Left lung (tissue), 10 donors: Measurements from ENCODE around the gene GAS2. TPM values are rescaled to one million over a fixed set of nuclear protein-coding genes. Genes with fewer than 3 reads are reported as not detected.

ENCODE experiments used
- ATAC-seq: fragments of 200-7000 bp; cut with Tn5 transposase; one replicate; pipeline ENCODE4 v1.9.1; 2020; ENCODE audit warnings: moderate library complexity
- DNase-seq, 4 donors: peaks; one replicate each; pipeline ENCODE4 v3.0.0-alpha.2; 2013 to 2020
- H3K27ac ChIP-seq, 2 donors: fragments of 200-600 bp; sonication (generic) in 1 of 2; one replicate each; pipeline versions ENCODE4 v1.5.0 to v1.8.0; 2020 to 2021
- H3K27me3 ChIP-seq, 2 donors: fragments of 200-600 bp; sonication (generic) in 1 of 2; one replicate each; pipeline versions ENCODE4 v1.5.0 to v1.8.0; 2020 to 2021
- H3K36me3 ChIP-seq, 2 donors: fragments of 200-600 bp; sonication (generic) in 1 of 2; one replicate each; pipeline versions ENCODE4 v1.5.0 to v1.8.0; 2020 to 2021
- H3K4me1 ChIP-seq, 2 donors: fragments of 200-600 bp; one replicate each; pipeline ENCODE4 v1.8.0; 2021
- H3K4me3 ChIP-seq, 2 donors: fragments of 200-600 bp; sonication (generic) in 1 of 2; one replicate each; pipeline versions ENCODE4 v1.5.0 to v1.8.0; 2020 to 2021; ENCODE audit warnings: mild to moderate bottlenecking in 1 of 2
- H3K9me3 ChIP-seq, 2 donors: fragments of 200-600 bp; sonication (generic) in 1 of 2; one replicate each; pipeline versions ENCODE4 v1.5.0 to v1.8.0; 2020 to 2021
- intact Hi-C, 2 donors: fragments of 100-400 bp; cut with DNase I; formaldehyde crosslinking; loops; one replicate each; pipeline versions ENCODE4 v1.11.2 to v1.14.2; 2022
- polyA plus RNA-seq, 6 donors: library from polyadenylated mRNA; unstranded; fragments of 120-200 nt; gene quantifications; one replicate each; pipeline ENCODE4 v1.2.1, GENCODE V29; 2013; ENCODE audit not compliant: insufficient read length in 6 of 6
- total RNA-seq, 2 donors: library from RNA; stranded (reverse); fragmentation: NEBNext Ultra II Directional; extraction: Animal tissue kit (Norgen Biotek cat#: 25700); gene quantifications; one replicate each; pipeline ENCODE4 v1.2.1, GENCODE V29; 2021
- TF ChIP-seq, protein P1 (sequence below), 2 donors: fragments of 200-600 bp; sonication (generic) in 1 of 2; IDR thresholded peaks; one replicate each; pipeline versions ENCODE4 v1.5.0 to v1.8.0; 2021; ENCODE audit warnings: antibody characterized with exemption in 2 of 2
- donor health status: DM: no; HTN: yes; CAD: no.
- donor health status: DM: no; HTN: no; CAD: no.

Gene GAS2
- total and polyA plus RNA-seq, 8 donors = 0.96 to 12.0 (median 9.7) TPM

DNA sequence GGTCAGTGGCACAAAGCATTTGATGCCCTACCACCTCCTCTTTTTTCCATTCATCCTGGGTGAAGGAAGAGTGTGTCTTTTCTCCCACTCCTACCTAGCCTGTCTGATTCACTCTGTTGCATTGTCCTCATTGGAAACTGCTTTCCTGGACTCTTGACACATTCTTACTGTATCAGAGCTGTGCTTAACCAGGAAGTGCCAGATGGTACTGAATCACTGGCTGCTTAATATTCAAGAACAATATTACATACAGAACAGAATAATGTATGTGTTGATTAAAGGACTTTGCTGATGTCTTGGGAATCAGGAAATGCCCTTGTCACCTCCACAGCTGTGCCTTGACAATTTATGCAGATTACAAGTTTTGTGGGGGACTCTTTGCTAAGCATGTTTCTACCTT, 118.8 kb downstream of the GAS2 start:
- intact Hi-C loops = no loop called here
- no peak for ATAC-seq
- DNase-seq = no peak

DNA sequence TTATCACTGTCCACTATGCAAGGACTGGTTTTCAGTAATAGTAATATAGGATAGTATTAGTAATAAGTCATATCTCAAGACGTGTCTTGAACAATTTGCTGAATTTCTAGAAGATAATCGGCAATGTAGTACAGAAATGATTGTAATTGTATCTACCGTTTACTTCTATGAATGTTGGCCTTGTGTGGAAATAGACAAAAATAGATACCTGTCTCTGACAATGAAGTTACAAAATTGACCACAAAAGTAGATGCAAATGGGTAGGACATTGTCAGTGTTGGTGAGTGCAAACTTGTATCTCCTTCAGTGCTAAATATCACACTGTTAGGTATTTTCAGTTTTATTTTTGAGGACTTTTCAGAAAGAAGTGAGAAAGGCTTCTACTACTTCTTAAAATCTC, 120.1 kb downstream of the GAS2 start:
- DNase-seq = no peak
- H3K4me3 ChIP-seq = no peak overlapping the region
- no peaks in the 10 kb centered on the region for H3K27me3 ChIP-seq
- H3K27ac ChIP-seq = no peak overlapping the region
- no peaks in the 10 kb centered on the region for H3K4me1 ChIP-seq
- TF ChIP-seq, protein P1, sequence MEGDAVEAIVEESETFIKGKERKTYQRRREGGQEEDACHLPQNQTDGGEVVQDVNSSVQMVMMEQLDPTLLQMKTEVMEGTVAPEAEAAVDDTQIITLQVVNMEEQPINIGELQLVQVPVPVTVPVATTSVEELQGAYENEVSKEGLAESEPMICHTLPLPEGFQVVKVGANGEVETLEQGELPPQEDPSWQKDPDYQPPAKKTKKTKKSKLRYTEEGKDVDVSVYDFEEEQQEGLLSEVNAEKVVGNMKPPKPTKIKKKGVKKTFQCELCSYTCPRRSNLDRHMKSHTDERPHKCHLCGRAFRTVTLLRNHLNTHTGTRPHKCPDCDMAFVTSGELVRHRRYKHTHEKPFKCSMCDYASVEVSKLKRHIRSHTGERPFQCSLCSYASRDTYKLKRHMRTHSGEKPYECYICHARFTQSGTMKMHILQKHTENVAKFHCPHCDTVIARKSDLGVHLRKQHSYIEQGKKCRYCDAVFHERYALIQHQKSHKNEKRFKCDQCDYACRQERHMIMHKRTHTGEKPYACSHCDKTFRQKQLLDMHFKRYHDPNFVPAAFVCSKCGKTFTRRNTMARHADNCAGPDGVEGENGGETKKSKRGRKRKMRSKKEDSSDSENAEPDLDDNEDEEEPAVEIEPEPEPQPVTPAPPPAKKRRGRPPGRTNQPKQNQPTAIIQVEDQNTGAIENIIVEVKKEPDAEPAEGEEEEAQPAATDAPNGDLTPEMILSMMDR (IDR thresholded peaks at IDR 0.05) = no peak
- ATAC-seq = no peak
- H3K9me3 ChIP-seq = no peaks in the 10 kb centered on the region
- H3K36me3 ChIP-seq = no peaks in the 10 kb centered on the region
- intact Hi-C loops = no loop called here

More for the DNA sequence above, 118.8 kb downstream of the GAS2 start:
- no peaks in the 10 kb centered on the region for H3K27me3 ChIP-seq
- H3K4me1 ChIP-seq = no peaks in the 10 kb centered on the region
- H3K36me3 ChIP-seq = no peaks in the 10 kb centered on the region
- no peak overlapping the region for H3K4me3 ChIP-seq
- no peaks in the 10 kb centered on the region for H3K9me3 ChIP-seq
- no peak overlapping the region for H3K27ac ChIP-seq
- TF ChIP-seq, protein P1 (IDR thresholded peaks at IDR 0.05) = no peak

DNA sequence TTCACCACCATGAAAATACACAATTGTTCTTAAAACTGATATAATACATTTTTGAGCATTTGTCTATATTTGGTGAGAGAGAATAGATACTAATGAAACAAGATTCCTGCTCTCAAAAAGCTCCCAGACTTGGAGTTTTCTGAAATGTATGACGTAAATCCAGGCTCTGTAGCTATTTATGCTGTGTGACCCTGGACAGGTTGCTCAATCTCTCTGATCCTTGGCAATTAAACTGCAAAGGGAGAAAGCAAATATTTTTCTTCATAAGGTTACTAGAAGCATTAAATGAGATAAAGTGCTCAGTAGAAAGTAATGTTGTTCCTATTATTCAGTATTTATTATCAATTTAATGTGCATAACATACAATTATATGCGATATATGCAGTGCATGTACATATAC, 120.6 kb downstream of the GAS2 start:
- intact Hi-C loops = no loop called here
- DNase-seq = no peak
- no peaks in the 10 kb centered on the region for H3K4me1 ChIP-seq
- no peaks in the 10 kb centered on the region for H3K36me3 ChIP-seq
- H3K27me3 ChIP-seq = no peaks in the 10 kb centered on the region
- TF ChIP-seq, protein P1 (IDR thresholded peaks at IDR 0.05) = no peak
- no peaks in the 10 kb centered on the region for H3K9me3 ChIP-seq
- no peak overlapping the region for H3K4me3 ChIP-seq
- ATAC-seq = no peak
- no peak overlapping the region for H3K27ac ChIP-seq

DNA sequence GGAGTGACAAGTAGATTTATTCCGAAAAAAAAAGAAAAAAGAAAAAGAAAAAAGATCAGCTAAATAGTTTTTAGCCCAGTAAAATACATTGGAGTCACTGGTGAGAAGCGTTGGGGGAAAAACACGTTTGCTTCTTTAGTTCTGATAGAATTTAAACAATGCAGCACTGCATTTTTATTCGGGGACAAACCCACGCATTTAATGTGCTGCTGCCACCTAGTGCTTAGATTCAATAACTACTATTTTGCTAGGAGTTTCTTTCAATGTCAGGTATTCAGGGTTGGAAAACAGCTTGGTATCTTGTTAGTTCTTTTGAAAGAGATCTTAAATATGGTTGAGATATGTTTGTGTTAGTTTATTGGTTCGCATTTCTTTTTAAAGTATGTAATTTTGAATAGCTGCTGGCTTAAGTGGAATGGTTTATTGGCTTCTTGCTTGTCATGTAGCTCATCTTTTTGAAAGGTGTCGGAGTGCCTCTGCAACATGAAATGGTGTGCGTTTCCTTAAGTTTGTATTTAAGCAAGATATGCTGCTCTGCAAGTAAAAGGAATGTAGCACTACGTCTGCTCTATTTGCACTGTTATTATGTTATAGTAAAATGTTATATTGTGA, 121.2 kb downstream of the GAS2 start:
- TF ChIP-seq, protein P1 (IDR thresholded peaks at IDR 0.05) = peak; percentile 57 to 59

DNA sequence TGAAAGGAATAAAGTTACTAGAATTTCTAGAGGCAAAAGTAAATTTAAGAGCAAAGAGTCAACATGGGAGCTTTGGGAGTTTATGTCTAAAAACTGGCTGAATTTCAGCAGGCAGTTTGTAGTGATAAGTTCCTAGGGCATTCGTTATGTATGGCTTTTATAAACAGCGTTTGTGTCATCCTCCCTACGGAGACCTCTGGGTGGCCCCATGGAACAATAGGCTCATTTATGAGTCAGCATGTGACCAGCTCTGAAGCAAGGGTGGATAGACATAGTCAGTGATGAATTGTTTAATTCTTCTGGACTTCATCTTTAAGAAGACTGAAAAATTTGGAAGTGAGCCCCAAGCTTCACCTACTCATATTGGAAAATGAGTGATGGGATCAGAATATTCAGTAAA, 126.1 kb downstream of the GAS2 start:
- Histone ChIP-seq H3K4me3 (no peak overlapping the region), H3K27ac (no peak overlapping the region), H3K4me1 (no peaks in the 10 kb centered on the region), H3K9me3 (no peaks in the 10 kb centered on the region), H3K36me3 (no peaks in the 10 kb centered on the region), H3K27me3 (no peaks in the 10 kb centered on the region)
- TF ChIP-seq, protein P1 (IDR thresholded peaks at IDR 0.05) = no peak
- no peak for ATAC-seq
- DNase-seq = no peak
- intact Hi-C loops = no loop called here

More for the DNA sequence above, 121.2 kb downstream of the GAS2 start:
- intact Hi-C loops = no loop called here
- Histone ChIP-seq H3K27ac (no peak overlapping the region), H3K4me3 (no peak overlapping the region), H3K36me3 (no peaks in the 10 kb centered on the region), H3K9me3 (no peaks in the 10 kb centered on the region), H3K4me1 (no peaks in the 10 kb centered on the region), H3K27me3 (no peaks in the 10 kb centered on the region)
- DNase-seq = peak in 2 of 4 donors; percentile 29 to 52
- ATAC-seq = peak; percentile 80
